GM12892 (cell line): ENCODE results near the gene FLII.

ENCODE experiments used
- DNase-seq: peaks from one replicate; pipeline ENCODE4 v3.0.0; 2011; ENCODE audit not compliant: insufficient read length
- FAIRE-seq: peaks from 2 replicates; lab custom pipeline; 2011; peaks lifted over from hg19 to GRCh38; lab: Jason Lieb, UNC
- POLR2A ChIP-seq: IDR thresholded peaks from 2 replicates; pipeline ENCODE4 v1.6.1; 2011; ENCODE audit warnings: low read depth, low read length, control low read depth
- POLR2AphosphoS5 ChIP-seq: IDR thresholded peaks from 2 replicates; pipeline ENCODE4 v1.6.1; 2011; ENCODE audit warnings: low read depth, low read length, control low read depth
- TAF1 ChIP-seq: IDR thresholded peaks from 2 replicates; pipeline ENCODE4 v1.6.1; 2011; ENCODE audit warnings: low read depth, mild to moderate bottlenecking, control low read depth, low read length, borderline replicate concordance

FLII gene

DNA sequence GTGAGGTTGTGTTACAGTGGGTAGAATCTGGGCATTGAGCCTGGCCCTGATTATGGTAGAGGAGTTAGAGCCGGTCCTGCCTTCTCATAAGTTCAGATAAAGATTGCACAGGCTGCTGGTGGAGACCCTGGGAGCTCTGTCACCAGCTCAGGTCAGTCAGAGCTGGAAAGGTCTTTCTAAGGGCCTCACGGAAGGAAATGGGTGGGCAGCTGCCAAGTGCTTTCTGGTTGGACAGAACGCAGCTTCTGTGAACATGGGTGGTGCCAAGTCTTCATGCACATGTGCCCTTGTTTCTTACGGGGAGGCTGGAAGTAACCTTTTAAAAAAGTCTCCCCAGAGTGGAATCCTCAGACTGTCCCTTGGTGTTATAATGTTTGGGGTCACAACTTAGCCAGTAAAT is 60.0 kb downstream of the FLII start:
- DNase-seq (no peak), FAIRE-seq (no peak)
- TF ChIP-seq TAF1 (no peak), POLR2AphosphoS5 (no peak), POLR2A (no peak)

DNA sequence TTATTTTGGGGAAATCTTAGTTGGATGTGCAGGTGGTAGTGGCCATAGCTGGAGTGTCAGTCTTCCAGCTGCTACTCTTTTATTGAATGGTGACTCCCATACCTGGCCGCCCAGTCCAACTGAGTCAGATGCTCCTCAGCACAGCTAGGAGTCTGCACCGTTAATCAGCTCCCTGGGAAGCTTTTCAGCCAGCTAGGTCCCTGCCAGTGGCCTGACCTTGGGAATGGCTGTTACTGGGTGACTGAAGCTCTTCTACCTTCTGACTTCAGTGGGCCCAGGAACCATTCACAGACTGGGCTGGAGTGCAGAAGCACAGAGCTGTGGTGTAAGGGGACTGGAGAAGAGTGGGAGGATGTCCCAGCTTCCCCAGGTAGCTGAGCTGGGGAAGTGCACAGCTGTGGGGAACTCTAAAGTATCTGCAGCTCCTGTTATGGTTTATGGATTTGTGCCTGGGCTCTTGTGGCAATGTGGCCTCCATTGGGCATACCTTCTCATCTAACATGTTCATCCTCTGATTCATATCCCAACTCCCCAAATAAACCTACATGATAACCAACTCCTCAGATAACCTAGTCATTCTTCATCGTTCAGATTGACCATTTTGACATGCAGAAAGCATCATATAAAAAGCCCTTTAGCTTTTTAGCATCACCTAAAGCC is 60.9 kb downstream of the FLII start:
- TF ChIP-seq POLR2AphosphoS5 (no peak), POLR2A (no peak), TAF1 (no peak)
- DNase-seq (no peak), FAIRE-seq (no peak)

DNA sequence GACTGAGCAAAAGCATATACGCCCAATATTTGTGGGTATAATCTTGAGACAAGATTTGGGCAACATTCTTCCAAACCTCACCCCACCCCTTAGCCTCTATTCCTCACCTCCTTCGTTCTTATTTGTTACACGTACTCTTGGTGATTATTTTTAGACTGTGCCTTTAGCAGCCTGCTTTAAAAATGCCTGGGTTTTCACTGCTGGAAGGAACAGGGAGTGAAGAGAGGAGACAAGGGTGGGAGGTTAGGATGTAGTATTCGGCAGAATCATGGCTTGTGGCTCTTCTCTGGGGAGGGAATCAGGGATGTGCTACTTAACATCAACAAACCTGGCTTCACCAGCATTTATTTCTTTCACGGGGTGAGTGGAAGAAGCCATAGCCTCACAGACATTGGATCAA is 63.3 kb downstream of the FLII start:
- DNase-seq, result no peak
- FAIRE-seq, result no peak
- TF ChIP-seq POLR2A, result no peak
- no peak for TF ChIP-seq TAF1
- TF ChIP-seq POLR2AphosphoS5, result no peak
